HCEC 1CT (cell line): ENCODE results near the gene BDKRB1.
"Not testable (repeated sequence)": the region's sequence is repeated elsewhere in the genome, so short reads cannot be mapped to it uniquely, and the experiment has no call there.

Experiments used
- DNase-seq: peaks from one replicate; pipeline ENCODE4 v3.0.0-alpha.2; 2017

BDKRB1 gene

GRCh38 chr14:96235426-96235825, 20.6 kb upstream of the BDKRB1 start:
- no peak for DNase-seq

GRCh38 chr14:96237641-96238040, 18.4 kb upstream of the BDKRB1 start:
- DNase-seq = no peak

GRCh38 chr14:96238676-96239265, 17.2 kb upstream of the BDKRB1 start:
- DNase-seq = no peak

- DNase-seq = no peak
Measured at GRCh38 chr14:96239711-96240141, 16.3 kb upstream of the BDKRB1 start.

GRCh38 chr14:96240641-96241040, 15.4 kb upstream of the BDKRB1 start:
- no peak for DNase-seq

GRCh38 chr14:96242126-96242525, 13.9 kb upstream of the BDKRB1 start:
- DNase-seq = no peak

GRCh38 chr14:96243785-96244184, 12.2 kb upstream of the BDKRB1 start:
- peak; percentile 34 for DNase-seq

- not testable (repeated sequence) for DNase-seq
Measured at GRCh38 chr14:96245074-96245473, 10.9 kb upstream of the BDKRB1 start.

GRCh38 chr14:96245710-96246538, 10.1 kb upstream of the BDKRB1 start:
- DNase-seq = peak; percentile 78

- DNase-seq = peak; percentile 99
Measured at GRCh38 chr14:96246539-96246847, 9.5 kb upstream of the BDKRB1 start.

- no peak for DNase-seq
Measured at GRCh38 chr14:96247031-96247430, 9.0 kb upstream of the BDKRB1 start.

GRCh38 chr14:96249029-96249428, 7.0 kb upstream of the BDKRB1 start:
- peak; percentile 97 for DNase-seq

- DNase-seq = no peak
Measured at GRCh38 chr14:96250485-96250884, 5.5 kb upstream of the BDKRB1 start.

GRCh38 chr14:96251656-96252155, 4.3 kb upstream of the BDKRB1 start:
- peak; percentile 62 for DNase-seq

- no peak for DNase-seq
Measured at GRCh38 chr14:96252323-96252998, 3.5 kb upstream of the BDKRB1 start.

- peak; percentile 95 for DNase-seq
Measured at GRCh38 chr14:96252999-96253539, 2.9 kb upstream of the BDKRB1 start.

- DNase-seq = no peak
Measured at GRCh38 chr14:96254687-96255086, 1.3 kb upstream of the BDKRB1 start.

GRCh38 chr14:96256407-96256806, 397 bp downstream of the BDKRB1 start:
- peak; percentile 78 for DNase-seq

- no peak for DNase-seq
Measured at GRCh38 chr14:96257056-96257455, 1.0 kb downstream of the BDKRB1 start.

- DNase-seq = no peak
Measured at GRCh38 chr14:96257900-96258299, 1.9 kb downstream of the BDKRB1 start.

- peak; percentile 84 for DNase-seq
Measured at GRCh38 chr14:96260341-96260821, 4.4 kb downstream of the BDKRB1 start.

GRCh38 chr14:96261053-96261452, 5.0 kb downstream of the BDKRB1 start:
- no peak for DNase-seq
